NCI-H748 (cell line): ENCODE results near the gene NEK2.
"Not testable (repeated sequence)": the region's sequence is repeated elsewhere in the genome, so short reads cannot be mapped to it uniquely, and the experiment has no call there.

Experiments used
- DNase-seq: peaks from one replicate; lab custom pipeline; 2025; ENCODE audit not compliant: unreplicated experiment; lab: John Stamatoyannopoulos, UW

NEK2 gene

DNA sequence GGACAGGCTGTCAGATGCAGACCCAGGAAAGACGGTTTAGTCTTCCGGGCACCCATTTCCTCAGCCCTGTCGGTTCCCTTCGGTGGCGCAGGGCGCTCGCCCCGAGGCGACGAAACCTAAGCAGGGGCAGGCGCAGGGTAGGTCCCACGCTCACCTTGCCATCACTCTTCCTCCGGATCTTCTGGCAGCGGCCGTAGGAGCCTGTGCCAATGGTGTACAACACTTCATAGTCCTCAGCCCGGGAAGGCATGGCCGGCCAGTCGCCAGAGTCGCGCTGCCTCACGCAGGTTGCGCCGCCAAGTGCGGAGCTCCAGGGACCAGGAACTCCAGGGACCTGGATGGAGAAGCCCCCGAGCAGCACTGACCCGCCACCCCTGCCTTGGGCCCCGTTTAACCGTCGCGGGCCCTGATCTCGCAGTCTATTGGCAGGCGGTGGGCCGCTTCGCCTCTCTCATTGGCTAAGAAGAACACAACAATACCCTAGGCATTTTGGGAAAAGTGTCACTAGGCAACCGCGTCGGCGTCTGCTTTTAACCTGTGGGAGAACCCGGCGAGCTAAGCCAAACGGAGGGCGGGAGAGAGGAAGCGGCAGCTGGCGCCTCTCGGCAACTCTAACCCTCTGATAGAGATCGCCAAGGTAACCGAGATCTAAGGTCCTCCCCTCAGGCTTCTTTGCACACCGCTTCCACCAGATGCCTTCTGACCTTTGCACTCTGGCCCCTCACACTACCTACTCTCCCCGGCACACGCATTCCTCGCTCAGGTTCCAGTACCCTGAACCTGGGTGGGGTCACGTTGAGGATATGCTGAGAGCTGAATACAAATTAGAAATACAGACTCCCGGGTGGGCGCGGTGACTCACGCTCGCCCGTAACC is at the start of gene NEK2:
TSS of gene NEK2 (minus strand) at position 392 of the 876 bp plus-strand sequence. CDS start at position 250, 142 bp downstream.
- DNase-seq: peak; percentile 98

GRCh38 chr1:211724687-211725196 is 49.3 kb upstream of the NEK2 start:
- DNase-seq: no peak

DNA sequence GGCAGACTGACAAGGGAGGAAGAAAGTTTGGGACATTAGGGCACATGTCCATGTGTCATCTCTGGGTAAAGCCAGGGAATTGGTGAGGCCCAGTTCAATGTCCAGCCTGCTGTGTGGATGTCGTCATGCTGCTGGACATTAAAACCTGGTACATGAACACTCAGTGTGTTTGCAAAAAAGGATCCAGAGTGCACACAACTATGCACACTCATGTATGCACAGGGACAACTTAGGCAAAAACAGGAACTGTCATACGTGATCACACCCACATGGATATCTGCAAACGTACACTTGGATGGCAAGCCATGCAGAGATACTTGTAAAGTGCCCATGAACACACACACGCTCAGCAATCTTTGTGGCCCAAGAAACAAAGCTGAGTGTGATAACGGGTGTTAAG is 47.9 kb upstream of the NEK2 start:
- DNase-seq: no peak

DNA sequence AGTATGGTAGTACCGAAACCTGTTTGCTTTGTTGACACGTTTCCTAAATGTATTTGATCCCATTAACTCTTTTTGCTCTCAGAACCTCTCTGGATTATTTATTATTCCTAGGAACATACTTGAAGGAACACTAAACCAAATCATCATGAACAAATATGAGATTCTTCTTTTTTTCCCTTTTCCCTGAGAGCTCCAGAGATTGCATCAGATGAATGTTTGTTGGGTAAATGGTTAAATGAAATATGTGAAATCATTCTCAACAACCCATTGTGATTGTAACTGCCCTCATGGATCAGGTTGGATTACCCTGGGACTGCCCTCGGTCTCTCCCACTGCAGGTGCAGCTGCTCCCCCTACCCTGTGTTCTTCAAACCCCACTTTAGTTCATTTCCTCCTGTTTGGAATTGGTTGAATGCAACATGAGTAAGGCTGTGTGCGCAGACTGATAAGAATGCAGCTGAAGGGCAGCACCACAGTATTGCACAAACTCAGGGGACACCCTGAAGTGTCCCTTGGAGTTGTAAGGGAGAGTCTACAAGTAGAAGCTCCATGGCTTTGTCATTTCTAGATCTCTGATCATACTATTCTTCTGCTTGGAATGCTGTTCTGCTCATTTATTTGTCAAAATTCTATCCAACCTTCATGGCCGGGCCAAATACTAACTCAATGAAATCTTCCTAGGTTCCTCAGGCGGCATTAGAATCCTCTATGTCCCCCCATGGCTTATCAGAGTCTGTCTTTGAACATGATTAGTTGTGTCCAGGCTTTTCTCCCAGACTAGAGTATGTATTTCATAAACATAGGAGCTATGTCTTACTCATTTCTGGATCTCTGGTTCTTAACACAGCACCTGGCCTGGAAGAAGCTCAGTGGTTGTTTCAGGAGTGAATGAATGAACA is 47.1 kb upstream of the NEK2 start:
- no peak for DNase-seq

DNA sequence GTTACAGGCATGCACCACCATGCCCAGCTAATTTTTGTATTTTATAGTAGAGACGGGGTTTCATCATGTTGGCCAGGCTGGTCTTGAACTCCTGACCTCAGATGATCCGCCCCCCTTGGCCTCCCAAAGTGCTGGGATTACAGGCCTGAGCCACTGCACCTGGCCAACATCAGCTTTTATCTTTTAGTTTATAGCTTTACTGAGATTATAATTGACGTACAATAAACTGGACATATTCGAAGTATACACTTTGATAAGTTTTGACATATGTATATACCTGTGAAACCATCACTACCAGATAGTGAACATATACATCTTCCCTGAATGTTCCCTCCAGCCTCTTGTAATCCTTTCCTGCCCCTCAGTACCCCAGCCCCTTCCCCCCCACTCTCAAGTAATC is 41.1 kb upstream of the NEK2 start:
- not testable (repeated sequence) for DNase-seq

DNA sequence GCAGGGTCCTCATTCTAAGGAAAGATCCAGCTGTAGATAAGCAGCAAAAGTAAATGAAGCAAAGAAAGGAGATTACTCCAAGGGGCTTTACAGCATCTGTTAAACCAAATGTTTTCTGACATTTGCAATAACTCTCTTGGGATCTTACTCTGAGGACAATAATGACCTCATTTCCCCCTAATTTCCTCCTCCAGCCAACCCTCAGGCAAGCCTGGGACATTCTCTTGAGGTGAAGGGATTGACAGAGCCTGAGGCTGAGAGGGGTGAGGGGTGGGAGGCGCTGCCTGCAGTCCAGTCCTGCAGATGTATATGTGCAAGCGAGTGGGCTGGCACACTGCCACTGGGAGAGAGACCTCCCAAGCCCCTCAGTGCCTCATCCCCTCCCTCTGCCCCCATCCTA is 40.5 kb upstream of the NEK2 start:
- DNase-seq: no peak

DNA sequence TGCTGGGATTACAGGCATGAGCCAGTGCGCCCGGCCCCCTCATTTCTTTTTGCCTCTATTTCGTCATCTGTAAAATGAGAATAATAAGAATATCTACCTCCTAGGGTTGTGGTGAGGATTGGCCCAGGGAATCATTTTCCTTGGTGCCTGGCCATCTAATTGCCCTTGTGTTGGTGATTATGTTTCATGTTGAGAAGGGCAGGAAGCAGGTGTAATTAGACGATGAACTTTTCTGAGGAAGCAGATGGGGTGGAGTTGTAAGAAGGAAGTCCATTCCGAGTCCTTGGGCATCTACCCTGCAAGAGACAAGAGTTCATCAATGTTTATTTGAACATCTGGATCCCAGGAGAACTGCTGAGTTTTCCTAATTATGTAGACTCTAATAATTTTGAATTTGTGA is 38.7 kb upstream of the NEK2 start:
- no peak for DNase-seq

GRCh38 chr1:211713231-211713630 is 37.8 kb upstream of the NEK2 start:
- no peak for DNase-seq

- peak; percentile 4 for DNase-seq
These were observed 35.9 kb upstream of the NEK2 start for GRCh38 chr1:211711315-211711705.

GRCh38 chr1:211710566-211711314 is 35.3 kb upstream of the NEK2 start:
- no peak for DNase-seq

GRCh38 chr1:211708926-211709325 is 33.5 kb upstream of the NEK2 start:
- DNase-seq: no peak

DNA sequence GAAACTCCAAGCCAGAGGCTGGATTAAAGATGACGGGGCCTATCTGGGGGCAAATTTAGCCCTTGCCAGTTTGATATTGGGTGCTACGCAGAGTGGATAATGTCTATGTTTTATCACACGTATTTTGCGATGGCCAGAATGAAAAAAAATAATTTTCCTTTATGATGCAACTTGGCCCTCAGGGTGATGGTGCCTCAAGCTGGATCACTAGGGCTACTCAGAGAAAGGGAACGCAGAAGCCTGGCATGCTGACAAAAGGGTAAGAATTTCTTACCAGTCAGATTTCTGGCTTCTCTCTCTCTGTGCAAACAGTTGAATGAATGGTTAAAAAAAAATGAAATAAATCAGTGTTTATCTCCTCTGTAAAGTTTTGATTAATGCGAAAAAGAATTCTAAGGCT is 32.6 kb upstream of the NEK2 start:
- no peak for DNase-seq

GRCh38 chr1:211705467-211706091 is 30.2 kb upstream of the NEK2 start:
- DNase-seq: peak; percentile 7

- no peak for DNase-seq
These were observed 29.1 kb upstream of the NEK2 start for GRCh38 chr1:211704543-211704942.

GRCh38 chr1:211703812-211704537 is 28.6 kb upstream of the NEK2 start:
- peak; percentile 95 for DNase-seq

GRCh38 chr1:211701733-211702132 is 26.3 kb upstream of the NEK2 start:
- DNase-seq: no peak

DNA sequence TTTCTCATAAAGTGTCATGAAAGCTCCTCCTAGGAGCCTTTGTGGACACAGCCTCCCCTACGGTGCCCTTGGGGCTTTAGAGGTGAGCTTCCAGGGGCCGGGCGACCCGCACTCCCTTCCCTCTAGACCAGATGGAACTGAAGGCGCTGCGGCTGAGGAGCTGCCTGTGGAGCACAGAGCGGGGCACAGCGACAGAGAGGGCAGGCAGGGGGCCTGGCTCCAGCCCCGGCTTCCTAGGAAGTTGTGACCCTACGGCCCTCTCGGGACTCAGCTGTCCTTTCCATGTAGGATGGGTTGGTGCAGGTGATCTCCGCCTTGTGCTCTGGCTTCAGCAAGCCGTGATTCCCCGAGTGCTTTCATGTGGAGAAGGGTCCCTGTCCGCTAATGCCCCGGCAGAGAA is 23.6 kb upstream of the NEK2 start:
- no peak for DNase-seq

DNA sequence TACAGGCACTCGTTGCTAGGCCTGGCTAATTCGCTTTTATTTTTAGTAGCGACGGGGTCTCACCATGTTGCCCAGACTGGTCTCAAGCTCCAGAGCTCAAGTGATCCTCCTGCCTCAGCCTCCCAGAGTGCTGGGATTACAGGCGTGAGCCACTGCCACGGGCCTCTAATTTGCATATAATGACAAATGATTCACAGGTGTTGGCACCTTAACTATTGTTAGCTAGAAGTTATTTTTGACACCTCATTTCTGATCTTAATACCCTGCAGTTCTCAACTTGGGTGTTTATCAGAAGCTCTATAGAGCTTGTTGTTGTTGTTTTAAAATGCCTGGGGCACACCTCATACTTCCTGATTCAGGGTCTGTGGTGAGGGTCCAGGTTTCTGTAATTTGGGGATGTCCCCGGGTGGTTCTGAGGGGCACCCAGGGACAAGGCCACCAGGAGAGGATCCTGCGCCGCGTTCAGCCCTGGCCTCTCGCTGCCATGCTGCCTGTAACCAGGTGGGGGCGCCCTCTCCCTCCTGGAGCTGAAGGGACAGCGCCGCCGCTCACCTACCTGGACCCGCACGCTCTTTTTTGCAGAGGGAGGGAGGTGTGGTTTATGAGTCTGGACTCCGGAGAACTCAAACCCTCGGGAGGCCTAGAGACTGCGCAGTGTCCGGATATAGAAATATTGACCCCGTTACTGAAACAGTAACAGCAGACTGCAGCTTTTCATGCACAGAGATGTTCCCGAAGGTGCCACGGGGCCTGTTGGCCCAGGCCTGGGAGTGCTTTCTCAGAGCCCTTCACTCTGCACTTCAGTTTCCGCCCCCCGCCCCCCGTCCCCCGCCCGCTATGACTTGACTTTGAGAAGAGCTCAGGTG is 23.0 kb upstream of the NEK2 start:
- peak; percentile 80 for DNase-seq

DNA sequence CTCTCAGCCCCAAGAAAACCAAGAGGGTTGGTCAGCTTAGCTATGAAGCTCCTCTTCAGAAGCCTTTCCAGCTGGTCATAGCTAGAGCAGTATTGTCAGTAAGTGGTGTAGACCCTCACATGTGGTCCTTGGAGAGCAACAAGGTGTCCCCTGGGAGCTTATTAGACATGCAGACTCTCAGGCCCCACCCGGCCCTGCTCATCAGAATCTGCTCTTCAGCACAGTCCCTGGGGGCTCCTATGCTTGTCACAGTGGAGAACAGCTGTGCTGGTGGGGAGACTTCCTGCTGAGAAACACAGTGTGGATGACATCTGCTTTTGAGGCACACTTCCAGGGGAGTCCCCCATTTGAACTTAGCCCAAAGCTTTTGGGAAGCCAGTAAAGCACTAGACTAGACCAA is 21.9 kb upstream of the NEK2 start:
- no peak for DNase-seq
